ENCODE measurements around the gene BLNK. TPM values are rescaled to one million over a fixed set of nuclear protein-coding genes. Genes with fewer than 3 reads are reported as not detected.

BLNK gene
- total and polyA plus RNA-seq, 9 of the 15 experiments (the other 6 are each of a cell fraction or from before 2014, with no cell fraction given), result not detected

DNA sequence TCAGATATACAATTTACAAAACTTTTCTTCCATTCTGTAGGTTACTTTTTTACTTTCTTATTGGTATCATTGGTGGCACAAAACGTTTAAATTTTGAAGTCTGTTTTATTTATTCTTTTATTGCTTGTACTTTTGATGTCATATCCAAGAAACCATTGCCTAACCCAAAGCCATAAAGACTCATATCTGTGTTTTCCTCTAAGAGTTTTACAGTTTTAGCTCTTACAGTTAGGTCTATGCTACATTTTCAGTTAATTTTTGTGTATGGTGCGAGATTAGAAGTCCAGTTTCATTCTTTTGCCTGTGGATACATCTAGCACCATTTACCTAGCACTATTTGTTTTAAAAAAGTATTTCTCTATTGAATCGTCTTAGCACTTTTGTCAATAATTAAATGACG is 53.7 kb downstream of the BLNK start:
- H3K9me1 ChIP-seq (ENCODE audit: control insufficient read depth, insufficient read depth, low read length), result no peaks in the 10 kb centered on the region
- CTCF ChIA-PET (ENCODE audit: low intra/inter-chr PET ratio), result no interaction called here
- H3K9ac ChIP-seq (ENCODE audit: insufficient read depth in 1 of 2, low read depth in 2 of 2, low read length in 2 of 2), result no peak overlapping the region
- no peak overlapping the region for H3K4me2 ChIP-seq (ENCODE audit: insufficient read depth, low read length)
- no peak overlapping the region for H3K4me3 ChIP-seq
- no peak for FAIRE-seq
- H3K9me3 ChIP-seq (replicated peaks; ENCODE audit: control insufficient read depth, insufficient read depth, low read depth, low read length), result no peaks in the 10 kb centered on the region
- H3K4me1 ChIP-seq (replicated peaks in 1 of 2; ENCODE audit: control insufficient read depth in 2 of 2, insufficient read depth in 2 of 2, low read length in 2 of 2), result no peaks in the 10 kb centered on the region
- no peaks in the 10 kb centered on the region for H3K36me3 ChIP-seq (ENCODE audit: control insufficient read depth, insufficient read depth, low read length)
- no peak overlapping the region for H3K27ac ChIP-seq (ENCODE audit: extremely low read depth, low read depth, low read length)
- BruUV-seq (replicated peaks), result no TSS peak
- no peaks in the 10 kb centered on the region for H3K79me2 ChIP-seq (ENCODE audit: control insufficient read depth, insufficient read depth, low read length)
- intact Hi-C loops (cut with micrococcal nuclease), result no loop called here
- 0% methylated on average over 4 of the region's 4 CpGs for WGBS (ENCODE audit: insufficient coverage, low coverage, missing lambda C conversion rate)
- in situ Hi-C loops (cut with MboI), result no loop called here
- no peak for DNase-seq (ENCODE audit: extremely low read depth in 1 of 4, low spot score in 3 of 4)
- no peak overlapping the region for H2AFZ ChIP-seq (ENCODE audit: low read depth, low read length)
- TF ChIP-seq MXI1 (IDR thresholded peaks at IDR 0.05; ENCODE audit: low read depth, low read length) (no peak), HNRNPL (IDR thresholded peaks at IDR 0.05; ENCODE audit: low read depth, low read length) (no peak), TARDBP (IDR thresholded peaks at IDR 0.05) (no peak), POLR2AphosphoS5 (IDR thresholded peaks at IDR 0.05; ENCODE audit: control insufficient read depth, insufficient read depth, low read depth, low read length) (no peak), TFAP4 (CRISPR knock-in tag; IDR thresholded peaks at IDR 0.05; ENCODE audit: borderline replicate concordance) (no peak), HOXB6 (CRISPR knock-in tag; IDR thresholded peaks at IDR 0.05; ENCODE audit: borderline replicate concordance) (no peak)
- no peak for ATAC-seq
- H4K20me1 ChIP-seq (replicated peaks; ENCODE audit: control insufficient read depth, insufficient read depth, low read length), result no peaks in the 10 kb centered on the region
- POLR2A ChIA-PET, result no interaction called here
- H3K27me3 ChIP-seq (ENCODE audit: control insufficient read depth in 2 of 2, insufficient read depth in 2 of 2, low read length in 2 of 2), result peaks cover 10 to 25% of the 10 kb centered on the region in 2 experiments; a peak in 4 of 5 replicates

GRCh38 chr10:96216775-96217174 is 54.6 kb downstream of the BLNK start:
- peaks cover 10 to 25% of the 10 kb centered on the region in 2 experiments; a peak in 4 of 5 replicates for H3K27me3 ChIP-seq (ENCODE audit: control insufficient read depth in 2 of 2, insufficient read depth in 2 of 2, low read length in 2 of 2)
- H3K9me3 ChIP-seq (replicated peaks; ENCODE audit: control insufficient read depth, insufficient read depth, low read depth, low read length), result no peaks in the 10 kb centered on the region
- no peak overlapping the region for H2AFZ ChIP-seq (ENCODE audit: low read depth, low read length)
- H3K27ac ChIP-seq (ENCODE audit: extremely low read depth, low read depth, low read length), result no peak overlapping the region
- in situ Hi-C loops (cut with MboI) (no loop called here), intact Hi-C loops (cut with micrococcal nuclease) (no loop called here)
- no peaks in the 10 kb centered on the region for H4K20me1 ChIP-seq (replicated peaks; ENCODE audit: control insufficient read depth, insufficient read depth, low read length)
- no peaks in the 10 kb centered on the region for H3K4me1 ChIP-seq (replicated peaks in 1 of 2; ENCODE audit: control insufficient read depth in 2 of 2, insufficient read depth in 2 of 2, low read length in 2 of 2)
- H3K9me1 ChIP-seq (ENCODE audit: control insufficient read depth, insufficient read depth, low read length), result no peaks in the 10 kb centered on the region
- 0% methylated on average over 5 of the region's 5 CpGs for WGBS (ENCODE audit: insufficient coverage, low coverage, missing lambda C conversion rate)
- FAIRE-seq (no peak), DNase-seq (ENCODE audit: extremely low read depth in 1 of 4, low spot score in 3 of 4) (no peak), ATAC-seq (no peak)
- H3K9ac ChIP-seq (ENCODE audit: insufficient read depth in 1 of 2, low read depth in 2 of 2, low read length in 2 of 2), result no peak overlapping the region
- ChIA-PET POLR2A (no interaction called here), CTCF (ENCODE audit: low intra/inter-chr PET ratio) (no interaction called here)
- H3K4me2 ChIP-seq (ENCODE audit: insufficient read depth, low read length), result no peak overlapping the region
- no TSS peak for BruUV-seq (replicated peaks)
- H3K79me2 ChIP-seq (ENCODE audit: control insufficient read depth, insufficient read depth, low read length), result no peaks in the 10 kb centered on the region
- no peaks in the 10 kb centered on the region for H3K36me3 ChIP-seq (ENCODE audit: control insufficient read depth, insufficient read depth, low read length)
- no peak overlapping the region for H3K4me3 ChIP-seq
- no peak for TF ChIP-seq PHF20 (IDR thresholded peaks at IDR 0.05; ENCODE audit: partially characterized antibody)
- no peak for TF ChIP-seq E4F1 (CRISPR knock-in tag; IDR thresholded peaks at IDR 0.05; ENCODE audit: borderline replicate concordance)
- TF ChIP-seq, protein P1, sequence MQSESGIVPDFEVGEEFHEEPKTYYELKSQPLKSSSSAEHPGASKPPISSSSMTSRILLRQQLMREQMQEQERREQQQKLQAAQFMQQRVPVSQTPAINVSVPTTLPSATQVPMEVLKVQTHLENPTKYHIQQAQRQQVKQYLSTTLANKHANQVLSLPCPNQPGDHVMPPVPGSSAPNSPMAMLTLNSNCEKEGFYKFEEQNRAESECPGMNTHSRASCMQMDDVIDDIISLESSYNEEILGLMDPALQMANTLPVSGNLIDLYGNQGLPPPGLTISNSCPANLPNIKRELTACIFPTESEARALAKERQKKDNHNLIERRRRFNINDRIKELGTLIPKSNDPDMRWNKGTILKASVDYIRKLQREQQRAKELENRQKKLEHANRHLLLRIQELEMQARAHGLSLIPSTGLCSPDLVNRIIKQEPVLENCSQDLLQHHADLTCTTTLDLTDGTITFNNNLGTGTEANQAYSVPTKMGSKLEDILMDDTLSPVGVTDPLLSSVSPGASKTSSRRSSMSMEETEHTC (IDR thresholded peaks at IDR 0.05), result no peak
- TF ChIP-seq HNRNPH1 (optimal IDR thresholded peaks at IDR 0.05; ENCODE audit: low read depth, low read length), result no peak
- TF ChIP-seq KLF6 (CRISPR knock-in tag; IDR thresholded peaks at IDR 0.05; ENCODE audit: borderline replicate concordance), result no peak
- no peak for TF ChIP-seq ZNF140 (CRISPR knock-in tag; IDR thresholded peaks at IDR 0.05)
- TF ChIP-seq KAT2B (IDR thresholded peaks at IDR 0.05; ENCODE audit: low read depth, low read length), result no peak

All from K562 (cell line).